WTC11 (cell line): ENCODE results near the gene SRRM5. TPM values are rescaled to one million over a fixed set of nuclear protein-coding genes. Genes with fewer than 3 reads are reported as not detected.
"Not testable (repeated sequence)": the region's sequence is repeated elsewhere in the genome, so short reads cannot be mapped to it uniquely, and the experiment has no call there.

Experiments used
- ATAC-seq: fragments of 200-7000 bp; cut with Tn5 transposase; 2 replicates; pipeline ENCODE4 v1.10.0; 2021; ENCODE audit warnings: mild to moderate bottlenecking, moderate library complexity
- CTCF ChIA-PET: fragments of 300-600 bp; sonication (Branson Sonifier 250); formaldehyde crosslinking; loops from one replicate; lab custom pipeline; 2021; ENCODE audit warnings: antibody characterized with exemption; lab: Charles Lee
- POLR2A ChIA-PET: fragments of 350-600 bp; sonication (Branson Sonifier 250); formaldehyde crosslinking; loops from one replicate; lab custom pipeline; 2021; ENCODE audit warnings: antibody characterized with exemption; lab: Charles Lee
- DNase-seq: peaks from one replicate; pipeline ENCODE4 v3.0.0; 2021; ENCODE audit warnings: low spot score
- H3K27ac Mint-ChIP-seq: 2 replicates; pipeline ENCODE4 v1.8.0; 2021; ENCODE audit warnings: mixed read lengths
- H3K27me3 Mint-ChIP-seq: 2 replicates; pipeline ENCODE4 v1.8.0; 2021; ENCODE audit warnings: low read depth, mild to moderate bottlenecking, moderate library complexity, mixed read lengths
- H3K36me3 Mint-ChIP-seq: 2 replicates; pipeline ENCODE4 v1.8.0; 2021; ENCODE audit warnings: mixed read lengths
- H3K4me1 Mint-ChIP-seq: 2 replicates; pipeline ENCODE4 v1.8.0; 2022; ENCODE audit warnings: mixed read lengths
- H3K4me3 Mint-ChIP-seq: 2 replicates; pipeline ENCODE4 v1.8.0; 2021; ENCODE audit warnings: mild to moderate bottlenecking, moderate library complexity, mixed read lengths
- H3K9me3 Mint-ChIP-seq: 2 replicates; pipeline ENCODE4 v1.8.0; 2021; ENCODE audit warnings: mixed read lengths
- ATF1 ChIP-seq: sonication (generic); formaldehyde crosslinking; IDR thresholded peaks from 2 replicates; pipeline ENCODE4 v1.8.1; 2023; ENCODE audit warnings: mild to moderate bottlenecking, moderate library complexity, missing genetic modification reagents
- CREM ChIP-seq: sonication (generic); formaldehyde crosslinking; IDR thresholded peaks from 2 replicates; pipeline ENCODE4 v1.8.1; 2022; ENCODE audit warnings: mild to moderate bottlenecking, missing genetic modification reagents, moderate library complexity
- ESRRA ChIP-seq: sonication (generic); formaldehyde crosslinking; IDR thresholded peaks from 2 replicates; pipeline ENCODE4 v1.8.1; 2022; ENCODE audit warnings: mild to moderate bottlenecking, missing genetic modification reagents, borderline replicate concordance
- FOXJ3 ChIP-seq: sonication (generic); formaldehyde crosslinking; IDR thresholded peaks from 2 replicates; pipeline ENCODE4 v1.9.0; 2021; ENCODE audit warnings: missing genetic modification reagents, mild to moderate bottlenecking, borderline replicate concordance
- GABPB1 ChIP-seq: sonication (generic); formaldehyde crosslinking; IDR thresholded peaks from 2 replicates; pipeline ENCODE4 v1.8.1; 2023; ENCODE audit warnings: mild to moderate bottlenecking, missing genetic modification reagents
- HMGA2 ChIP-seq: fragments of 250-450 bp; sonication (Bioruptor Pico); IDR thresholded peaks from 2 replicates; pipeline ENCODE4 v1.4.0; 2021; ENCODE audit warnings: mild to moderate bottlenecking, moderate library complexity
- KAT7 ChIP-seq: sonication (generic); formaldehyde crosslinking; IDR thresholded peaks from 2 replicates; pipeline ENCODE4 v1.8.1; 2023; ENCODE audit warnings: missing genetic modification reagents, mild to moderate bottlenecking, borderline replicate concordance
- MYBL2 ChIP-seq: sonication (generic); formaldehyde crosslinking; IDR thresholded peaks from 2 replicates; pipeline ENCODE4 v1.8.1; 2023; ENCODE audit warnings: mild to moderate bottlenecking, moderate library complexity, missing genetic modification reagents
- NFATC4 ChIP-seq: fragments of 250-450 bp; sonication (Bioruptor Pico); IDR thresholded peaks from 2 replicates; pipeline ENCODE4 v1.9.0; 2021; ENCODE audit warnings: mild to moderate bottlenecking
- OVOL2 ChIP-seq: fragments of 250-450 bp; sonication (Bioruptor Pico); IDR thresholded peaks from 2 replicates; pipeline ENCODE4 v1.9.0; 2021; ENCODE audit warnings: mild to moderate bottlenecking, borderline replicate concordance
- SP1 ChIP-seq: sonication (generic); formaldehyde crosslinking; conservative IDR thresholded peaks from 2 replicates; pipeline ENCODE4 v1.8.1; 2022; ENCODE audit warnings: missing genetic modification reagents
- TP53 ChIP-seq: sonication (generic); formaldehyde crosslinking; IDR thresholded peaks from 2 replicates; pipeline ENCODE4 v1.8.1; 2023; ENCODE audit warnings: mild to moderate bottlenecking, missing genetic modification reagents
- ZNF219 ChIP-seq: sonication (generic); formaldehyde crosslinking; IDR thresholded peaks from 2 replicates; pipeline ENCODE4 v1.8.0; 2023; ENCODE audit warnings: missing genetic modification reagents, mild to moderate bottlenecking, borderline replicate concordance
- ZNF396 ChIP-seq: fragments of 250-450 bp; sonication (Bioruptor Pico); IDR thresholded peaks from 2 replicates; pipeline ENCODE4 v1.8.0; 2021; ENCODE audit warnings: mild to moderate bottlenecking, moderate library complexity, borderline replicate concordance
- ZNF671 ChIP-seq: fragments of 250-450 bp; sonication (Bioruptor Pico); IDR thresholded peaks from 2 replicates; pipeline ENCODE4 v1.8.0; 2021; ENCODE audit warnings: mild to moderate bottlenecking
- total RNA-seq: library from RNA; stranded (reverse); gene quantifications from 3 replicates; pipeline ENCODE4 v1.2.3, GENCODE V29; 2021
- TF ChIP-seq, protein P1 (sequence below): sonication (generic); formaldehyde crosslinking; IDR thresholded peaks from 2 replicates; pipeline ENCODE4 v1.8.0; 2022; ENCODE audit warnings: missing genetic modification reagents
- TF ChIP-seq, protein P2 (sequence below): sonication (generic); formaldehyde crosslinking; IDR thresholded peaks from 2 replicates; pipeline ENCODE4 v1.8.1; 2023; ENCODE audit warnings: mild to moderate bottlenecking, missing genetic modification reagents
- TF ChIP-seq, protein P3 (sequence below): fragments of 200-600 bp; IDR thresholded peaks from 2 replicates; pipeline ENCODE4 v1.8.0; 2022; ENCODE audit warnings: antibody characterized with exemption
- TF ChIP-seq, protein P4 (sequence below): sonication (generic); formaldehyde crosslinking; conservative IDR thresholded peaks from 2 replicates; pipeline ENCODE4 v1.8.1; 2022; ENCODE audit warnings: mild to moderate bottlenecking, missing genetic modification reagents

SRRM5 gene
- total RNA-seq, 1 experiment from 2014 or later = 0.42 TPM

GRCh38 chr19:43634872-43635560 is 23.1 kb downstream of the SRRM5 start:
- POLR2A ChIA-PET = interaction anchor here (1.3 kb wide), 1 partner anchor 39 kb away, joined by 4 read pairs; the partner anchor contains the start of genes IRGQ and ZNF576

GRCh38 chr19:43635561-43635940 is 23.7 kb downstream of the SRRM5 start:
- not testable (repeated sequence) for ATAC-seq
- H3K4me1 Mint-ChIP-seq = peaks cover 20% of the 10 kb centered on the region
- TF ChIP-seq SP1 (CRISPR knock-in tag) = peak; percentile 7; the same call in 1 of the 2 replicates
- TF ChIP-seq, all 79 proteins: peak for 1; not testable (repeated sequence) for 78
- POLR2A ChIA-PET = interaction anchor here (1.3 kb wide), 1 partner anchor 39 kb away, joined by 4 read pairs; the partner anchor contains the start of genes IRGQ and ZNF576
- CTCF ChIA-PET = interaction anchor here (0.7 to 1.8 kb wide), 5 partner anchors 9 to 628 kb away, joined by 3 to 16 read pairs (median 4); no protein-coding TSS in a partner anchor
- not testable (repeated sequence) for H3K9me3 Mint-ChIP-seq, DNase-seq, H3K36me3 Mint-ChIP-seq
- Mint-ChIP-seq H3K27me3 (peaks cover 68% of the 10 kb centered on the region), H3K27ac (peak overlapping the region; percentile 41; the same call in 1 of the 2 replicates), H3K4me3 (peak overlapping the region; percentile 82)

More at GRCh38 chr19:43634872-43635560, 23.1 kb downstream of the SRRM5 start:
- Mint-ChIP-seq H3K27ac (peak overlapping the region; percentile 41; the same call in 1 of the 2 replicates), H3K36me3 (no peaks in the 10 kb centered on the region), H3K4me3 (peak overlapping the region; percentile 82), H3K4me1 (peaks cover 20% of the 10 kb centered on the region), H3K9me3 (no peaks in the 10 kb centered on the region), H3K27me3 (peaks cover 63% of the 10 kb centered on the region)
- CTCF ChIA-PET = interaction anchor here (0.9 to 2.2 kb wide), 5 partner anchors 17 to 80 kb away, joined by 3 to 16 read pairs (median 7); no protein-coding TSS in a partner anchor
- DNase-seq (no peak), ATAC-seq (peak; percentile 53)
- TF ChIP-seq GABPB1 (peak; percentile 41; the same call in 1 of the 2 replicates), SP1 (CRISPR knock-in tag) (0 out of 2 replicates have a peak, but pooled peaks have one; percentile 20), ESRRA (CRISPR knock-in tag) (peak; percentile 40; the same call in 1 of the 2 replicates), TP53 (CRISPR knock-in tag) (no peak)

DNA sequence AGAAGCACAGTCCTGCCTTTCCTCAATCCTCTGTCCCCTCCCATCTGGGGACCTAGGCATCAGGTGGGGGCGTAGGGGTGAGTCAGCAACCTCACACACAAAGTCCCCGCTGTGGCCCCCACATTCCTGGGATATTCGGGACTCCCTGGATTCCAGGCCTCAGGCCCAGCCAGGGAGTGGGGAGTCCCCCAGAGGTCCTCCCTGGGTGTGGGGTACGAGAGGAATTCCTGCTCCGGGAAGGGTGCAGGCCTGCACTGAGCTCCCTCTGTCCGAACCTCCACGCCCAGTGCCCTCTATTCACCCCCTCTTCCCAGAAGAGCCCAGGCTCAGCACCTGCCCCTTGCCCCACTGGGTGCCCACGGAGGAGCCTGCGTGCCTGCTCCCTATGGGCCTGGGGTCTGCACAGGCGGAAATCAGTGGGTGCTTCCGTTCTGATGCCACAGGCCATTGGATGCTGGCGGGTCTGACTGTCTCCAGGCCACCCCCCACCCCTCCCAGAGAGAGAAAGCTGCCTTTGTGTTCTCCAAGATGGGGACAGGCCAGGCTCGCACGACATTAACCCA is 24.3 kb downstream of the SRRM5 start:
- peak; percentile 25 for ATAC-seq
- Mint-ChIP-seq H3K27me3 (peaks cover 70% of the 10 kb centered on the region), H3K27ac (no peak overlapping the region), H3K4me3 (peak overlapping the region; percentile 43), H3K4me1 (peaks cover 20% of the 10 kb centered on the region), H3K9me3 (no peaks in the 10 kb centered on the region), H3K36me3 (no peaks in the 10 kb centered on the region)
- TF ChIP-seq KAT7 (CRISPR knock-in tag) = no peak
- TF ChIP-seq GABPB1 = no peak
- TF ChIP-seq FOXJ3 (CRISPR knock-in tag) = no peak
- no peak for TF ChIP-seq OVOL2 (CRISPR knock-in tag)
- TF ChIP-seq MYBL2 = no peak
- ChIA-PET CTCF (interaction anchor here (0.7 to 1.8 kb wide), 5 partner anchors 10 to 627 kb away, joined by 3 to 16 read pairs (median 4); no protein-coding TSS in a partner anchor), POLR2A (interaction anchor here (0.6 kb wide), 1 partner anchor 42 kb away, joined by 4 read pairs; no protein-coding TSS in a partner anchor)
- DNase-seq = peak; percentile 62

- H3K27ac Mint-ChIP-seq = no peak overlapping the region
- no peak for ATAC-seq
- H3K27me3 Mint-ChIP-seq = peaks cover 72% of the 10 kb centered on the region
- ChIA-PET POLR2A (no interaction called here), CTCF (no interaction called here)
- no peaks in the 10 kb centered on the region for H3K9me3 Mint-ChIP-seq
- H3K36me3 Mint-ChIP-seq = no peaks in the 10 kb centered on the region
- peaks cover 23% of the 10 kb centered on the region for H3K4me1 Mint-ChIP-seq
- H3K4me3 Mint-ChIP-seq = peak overlapping the region; percentile 78
- DNase-seq = no peak
- TF ChIP-seq, protein P1, sequence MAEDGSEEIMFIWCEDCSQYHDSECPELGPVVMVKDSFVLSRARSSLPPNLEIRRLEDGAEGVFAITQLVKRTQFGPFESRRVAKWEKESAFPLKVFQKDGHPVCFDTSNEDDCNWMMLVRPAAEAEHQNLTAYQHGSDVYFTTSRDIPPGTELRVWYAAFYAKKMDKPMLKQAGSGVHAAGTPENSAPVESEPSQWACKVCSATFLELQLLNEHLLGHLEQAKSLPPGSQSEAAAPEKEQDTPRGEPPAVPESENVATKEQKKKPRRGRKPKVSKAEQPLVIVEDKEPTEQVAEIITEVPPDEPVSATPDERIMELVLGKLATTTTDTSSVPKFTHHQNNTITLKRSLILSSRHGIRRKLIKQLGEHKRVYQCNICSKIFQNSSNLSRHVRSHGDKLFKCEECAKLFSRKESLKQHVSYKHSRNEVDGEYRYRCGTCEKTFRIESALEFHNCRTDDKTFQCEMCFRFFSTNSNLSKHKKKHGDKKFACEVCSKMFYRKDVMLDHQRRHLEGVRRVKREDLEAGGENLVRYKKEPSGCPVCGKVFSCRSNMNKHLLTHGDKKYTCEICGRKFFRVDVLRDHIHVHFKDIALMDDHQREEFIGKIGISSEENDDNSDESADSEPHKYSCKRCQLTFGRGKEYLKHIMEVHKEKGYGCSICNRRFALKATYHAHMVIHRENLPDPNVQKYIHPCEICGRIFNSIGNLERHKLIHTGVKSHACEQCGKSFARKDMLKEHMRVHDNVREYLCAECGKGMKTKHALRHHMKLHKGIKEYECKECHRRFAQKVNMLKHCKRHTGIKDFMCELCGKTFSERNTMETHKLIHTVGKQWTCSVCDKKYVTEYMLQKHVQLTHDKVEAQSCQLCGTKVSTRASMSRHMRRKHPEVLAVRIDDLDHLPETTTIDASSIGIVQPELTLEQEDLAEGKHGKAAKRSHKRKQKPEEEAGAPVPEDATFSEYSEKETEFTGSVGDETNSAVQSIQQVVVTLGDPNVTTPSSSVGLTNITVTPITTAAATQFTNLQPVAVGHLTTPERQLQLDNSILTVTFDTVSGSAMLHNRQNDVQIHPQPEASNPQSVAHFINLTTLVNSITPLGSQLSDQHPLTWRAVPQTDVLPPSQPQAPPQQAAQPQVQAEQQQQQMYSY = no peak
- TF ChIP-seq, protein P2, sequence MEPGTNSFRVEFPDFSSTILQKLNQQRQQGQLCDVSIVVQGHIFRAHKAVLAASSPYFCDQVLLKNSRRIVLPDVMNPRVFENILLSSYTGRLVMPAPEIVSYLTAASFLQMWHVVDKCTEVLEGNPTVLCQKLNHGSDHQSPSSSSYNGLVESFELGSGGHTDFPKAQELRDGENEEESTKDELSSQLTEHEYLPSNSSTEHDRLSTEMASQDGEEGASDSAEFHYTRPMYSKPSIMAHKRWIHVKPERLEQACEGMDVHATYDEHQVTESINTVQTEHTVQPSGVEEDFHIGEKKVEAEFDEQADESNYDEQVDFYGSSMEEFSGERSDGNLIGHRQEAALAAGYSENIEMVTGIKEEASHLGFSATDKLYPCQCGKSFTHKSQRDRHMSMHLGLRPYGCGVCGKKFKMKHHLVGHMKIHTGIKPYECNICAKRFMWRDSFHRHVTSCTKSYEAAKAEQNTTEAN = no peak
- TF ChIP-seq ZNF219 = no peak
- TF ChIP-seq, protein P3, sequence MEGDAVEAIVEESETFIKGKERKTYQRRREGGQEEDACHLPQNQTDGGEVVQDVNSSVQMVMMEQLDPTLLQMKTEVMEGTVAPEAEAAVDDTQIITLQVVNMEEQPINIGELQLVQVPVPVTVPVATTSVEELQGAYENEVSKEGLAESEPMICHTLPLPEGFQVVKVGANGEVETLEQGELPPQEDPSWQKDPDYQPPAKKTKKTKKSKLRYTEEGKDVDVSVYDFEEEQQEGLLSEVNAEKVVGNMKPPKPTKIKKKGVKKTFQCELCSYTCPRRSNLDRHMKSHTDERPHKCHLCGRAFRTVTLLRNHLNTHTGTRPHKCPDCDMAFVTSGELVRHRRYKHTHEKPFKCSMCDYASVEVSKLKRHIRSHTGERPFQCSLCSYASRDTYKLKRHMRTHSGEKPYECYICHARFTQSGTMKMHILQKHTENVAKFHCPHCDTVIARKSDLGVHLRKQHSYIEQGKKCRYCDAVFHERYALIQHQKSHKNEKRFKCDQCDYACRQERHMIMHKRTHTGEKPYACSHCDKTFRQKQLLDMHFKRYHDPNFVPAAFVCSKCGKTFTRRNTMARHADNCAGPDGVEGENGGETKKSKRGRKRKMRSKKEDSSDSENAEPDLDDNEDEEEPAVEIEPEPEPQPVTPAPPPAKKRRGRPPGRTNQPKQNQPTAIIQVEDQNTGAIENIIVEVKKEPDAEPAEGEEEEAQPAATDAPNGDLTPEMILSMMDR = no peak
- no peak for TF ChIP-seq ZNF671
- TF ChIP-seq ATF1 (CRISPR knock-in tag) = no peak
- TF ChIP-seq, protein P4, sequence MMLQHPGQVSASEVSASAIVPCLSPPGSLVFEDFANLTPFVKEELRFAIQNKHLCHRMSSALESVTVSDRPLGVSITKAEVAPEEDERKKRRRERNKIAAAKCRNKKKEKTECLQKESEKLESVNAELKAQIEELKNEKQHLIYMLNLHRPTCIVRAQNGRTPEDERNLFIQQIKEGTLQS = no peak
- no peak for TF ChIP-seq NFATC4 (CRISPR knock-in tag)
- TF ChIP-seq ZNF396 = no peak
- TF ChIP-seq CREM (CRISPR knock-in tag) = no peak
- TF ChIP-seq HMGA2 (CRISPR knock-in tag) = no peak
Measured at GRCh38 chr19:43638214-43638994, 26.5 kb downstream of the SRRM5 start.
